BJ (cell line): ENCODE results near the gene MRPS18A. TPM values are rescaled to one million over a fixed set of nuclear protein-coding genes. Genes with fewer than 3 reads are reported as not detected.

Experiments
- CTCF ChIA-PET: fragments of 350-600 bp; formaldehyde crosslinking; extraction: SDS; loops from one replicate; lab custom pipeline; 2021; ENCODE audit warnings: antibody characterized with exemption, inconsistent platforms; lab: Yijun Ruan, JAX
- POLR2A ChIA-PET: fragments of 300-600 bp; sonication (Branson Sonifier 250); formaldehyde crosslinking; extraction: SDS; loops from one replicate; lab custom pipeline; 2021; ENCODE audit warnings: antibody characterized with exemption; lab: Charles Lee
- DNase-seq: peaks from one replicate; pipeline ENCODE4 v3.0.0-alpha.2; 2011; ENCODE audit warnings: low read depth
- H3K27me3 ChIP-seq: 2 replicates; pipeline ENCODE4 v1.6.0; 2011; ENCODE audit warnings: low read length; ENCODE audit not compliant: control insufficient read depth, insufficient read depth
- H3K36me3 ChIP-seq: 2 replicates; pipeline ENCODE4 v1.5.1; 2011; ENCODE audit warnings: low read length; ENCODE audit not compliant: control insufficient read depth, insufficient read depth
- H3K4me3 ChIP-seq: 2 replicates; pipeline ENCODE4 v1.5.1; 2011; ENCODE audit warnings: low read depth, mild to moderate bottlenecking, control low read depth, low read length
- polyA plus RNA-seq: library from polyadenylated mRNA; depleted of rRNA; stranded (reverse); fragments of >200 nt; gene quantifications from 2 replicates; pipeline ENCODE4 v1.2.3, GENCODE V29; 2011
- TF ChIP-seq, protein P1 (sequence below): IDR thresholded peaks from 2 replicates; pipeline ENCODE4 v1.5.1; 2011; ENCODE audit warnings: low read depth, mild to moderate bottlenecking, control low read depth, inconsistent platforms, low read length, moderate library complexity; ENCODE audit not compliant: insufficient read depth

MRPS18A gene
- polyA plus RNA-seq, 1 experiment = 75.0 TPM

GRCh38 chr6:43689421-43689820, 1.8 kb upstream of the MRPS18A start:
- Histone ChIP-seq H3K36me3 (no peaks in the 10 kb centered on the region), H3K27me3 (no peaks in the 10 kb centered on the region), H3K4me3 (no peak overlapping the region)
- TF ChIP-seq, protein P1, sequence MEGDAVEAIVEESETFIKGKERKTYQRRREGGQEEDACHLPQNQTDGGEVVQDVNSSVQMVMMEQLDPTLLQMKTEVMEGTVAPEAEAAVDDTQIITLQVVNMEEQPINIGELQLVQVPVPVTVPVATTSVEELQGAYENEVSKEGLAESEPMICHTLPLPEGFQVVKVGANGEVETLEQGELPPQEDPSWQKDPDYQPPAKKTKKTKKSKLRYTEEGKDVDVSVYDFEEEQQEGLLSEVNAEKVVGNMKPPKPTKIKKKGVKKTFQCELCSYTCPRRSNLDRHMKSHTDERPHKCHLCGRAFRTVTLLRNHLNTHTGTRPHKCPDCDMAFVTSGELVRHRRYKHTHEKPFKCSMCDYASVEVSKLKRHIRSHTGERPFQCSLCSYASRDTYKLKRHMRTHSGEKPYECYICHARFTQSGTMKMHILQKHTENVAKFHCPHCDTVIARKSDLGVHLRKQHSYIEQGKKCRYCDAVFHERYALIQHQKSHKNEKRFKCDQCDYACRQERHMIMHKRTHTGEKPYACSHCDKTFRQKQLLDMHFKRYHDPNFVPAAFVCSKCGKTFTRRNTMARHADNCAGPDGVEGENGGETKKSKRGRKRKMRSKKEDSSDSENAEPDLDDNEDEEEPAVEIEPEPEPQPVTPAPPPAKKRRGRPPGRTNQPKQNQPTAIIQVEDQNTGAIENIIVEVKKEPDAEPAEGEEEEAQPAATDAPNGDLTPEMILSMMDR = no peak
- DNase-seq = no peak
- CTCF ChIA-PET = interaction anchor here (0.8 kb wide), 3 partner anchors 19 to 80 kb away, joined by 3 read pairs; partner anchors contain the start of gene VEGFA
- POLR2A ChIA-PET = no interaction called here

- H3K27me3 ChIP-seq = no peaks in the 10 kb centered on the region
- CTCF ChIA-PET = interaction anchor here (0.8 to 2.6 kb wide), 2 partner anchors 9 to 20 kb away, joined by 5 to 7 read pairs; no protein-coding TSS in a partner anchor
- no peak for DNase-seq
- peak overlapping the region; percentile 51 for H3K4me3 ChIP-seq
- POLR2A ChIA-PET = no interaction called here
- TF ChIP-seq, protein P1 = no peak
- H3K36me3 ChIP-seq = no peaks in the 10 kb centered on the region
Observed at GRCh38 chr6:43687079-43687436, 533 bp downstream of the MRPS18A start.

GRCh38 chr6:43683708-43684455, 3.7 kb downstream of the MRPS18A start:
- Histone ChIP-seq H3K36me3 (peaks cover 3% of the 10 kb centered on the region; the same call in 1 of the 2 replicates), H3K4me3 (no peak overlapping the region), H3K27me3 (no peaks in the 10 kb centered on the region)
- CTCF ChIA-PET = interaction anchor here (0.7 kb wide), 1 partner anchor 322 kb away, joined by 3 read pairs; no protein-coding TSS in a partner anchor
- TF ChIP-seq, protein P1 = no peak
- no peak for DNase-seq
- POLR2A ChIA-PET = interaction anchor here (0.6 kb wide), 1 partner anchor 94 kb away, joined by 3 read pairs; no protein-coding TSS in a partner anchor

DNA sequence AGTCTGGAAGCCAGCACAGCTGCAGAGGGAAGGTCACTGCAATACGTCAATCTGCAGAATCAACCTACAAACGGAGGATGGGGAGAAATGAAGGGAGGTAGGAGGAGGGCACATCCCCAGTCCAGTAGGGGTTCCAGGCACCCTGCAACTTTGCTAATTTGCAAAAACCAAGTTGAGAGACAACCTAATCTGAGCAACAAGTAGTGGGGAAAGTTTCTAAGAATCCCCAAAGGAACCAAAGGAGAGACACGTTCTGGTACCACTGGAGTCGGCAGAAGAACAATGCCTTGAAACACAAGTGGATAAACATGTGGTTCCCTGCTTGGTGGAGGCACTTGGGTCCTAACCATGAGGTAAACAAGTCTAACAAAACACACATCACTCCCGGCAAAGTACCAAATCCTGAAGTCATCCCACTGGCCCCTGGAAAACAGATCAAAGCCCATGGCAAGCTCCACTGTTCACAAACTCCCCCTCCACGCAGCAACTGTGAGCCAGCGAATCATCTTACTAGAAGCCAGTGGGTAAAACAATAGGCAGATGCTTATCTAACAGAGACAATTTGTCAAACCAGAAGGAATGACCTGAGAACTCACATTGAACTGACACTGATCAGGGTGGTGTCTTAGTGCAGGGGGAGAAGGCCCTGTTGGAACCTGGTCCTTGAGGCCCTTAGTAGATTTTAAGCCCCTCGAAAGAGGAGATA, 4.7 kb downstream of the MRPS18A start:
- TF ChIP-seq, protein P1 = no peak
- no peak for DNase-seq
- CTCF ChIA-PET = interaction anchor here (0.7 to 6.3 kb wide), 3 partner anchors 12 to 323 kb away, joined by 3 to 35 read pairs (median 3); no protein-coding TSS in a partner anchor
- POLR2A ChIA-PET = no interaction called here
- Histone ChIP-seq H3K27me3 (no peaks in the 10 kb centered on the region), H3K4me3 (no peak overlapping the region), H3K36me3 (peaks cover 9% of the 10 kb centered on the region)

GRCh38 chr6:43681303-43681702, 6.3 kb downstream of the MRPS18A start:
- Histone ChIP-seq H3K36me3 (peaks cover 19% of the 10 kb centered on the region), H3K27me3 (no peaks in the 10 kb centered on the region), H3K4me3 (no peak overlapping the region)
- no peak for DNase-seq
- CTCF ChIA-PET = interaction anchor here (0.9 to 6.3 kb wide), 5 partner anchors 10 to 398 kb away, joined by 3 to 35 read pairs (median 3); no protein-coding TSS in a partner anchor
- TF ChIP-seq, protein P1 = no peak
- POLR2A ChIA-PET = no interaction called here
